Activated T-cell treated with anti-CD3 and anti-CD28 coated beads, Interleukin-2, amount 50 U/mL, for 48 hours (primary cell): ENCODE measurements around the gene PPP1R13B.

Source experiments
- DNase-seq, 2 experiments: peaks; one replicate each; pipeline ENCODE4 v3.0.0-alpha.2; 2020

Gene PPP1R13B

DNA sequence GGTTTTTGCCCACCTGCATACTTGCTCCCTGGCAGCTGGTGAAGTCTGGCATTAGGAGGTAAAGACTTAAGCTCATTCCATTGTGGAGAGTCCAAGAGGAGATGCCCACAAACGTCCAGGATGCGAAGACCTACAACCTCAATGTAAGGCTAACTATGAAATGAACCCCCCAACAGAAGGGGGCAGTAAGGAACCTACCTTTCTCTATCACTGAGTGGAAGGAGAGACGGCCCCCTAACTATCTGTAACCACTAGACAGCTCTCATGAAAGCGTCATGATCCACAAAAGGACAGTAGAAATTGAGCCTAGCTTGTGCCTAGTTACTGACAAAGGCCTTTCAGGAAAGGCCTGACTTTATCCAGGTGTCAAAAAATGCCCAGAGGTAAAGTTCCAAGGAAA lies 76.5 kb downstream of the PPP1R13B start:
- no peak for DNase-seq

DNA sequence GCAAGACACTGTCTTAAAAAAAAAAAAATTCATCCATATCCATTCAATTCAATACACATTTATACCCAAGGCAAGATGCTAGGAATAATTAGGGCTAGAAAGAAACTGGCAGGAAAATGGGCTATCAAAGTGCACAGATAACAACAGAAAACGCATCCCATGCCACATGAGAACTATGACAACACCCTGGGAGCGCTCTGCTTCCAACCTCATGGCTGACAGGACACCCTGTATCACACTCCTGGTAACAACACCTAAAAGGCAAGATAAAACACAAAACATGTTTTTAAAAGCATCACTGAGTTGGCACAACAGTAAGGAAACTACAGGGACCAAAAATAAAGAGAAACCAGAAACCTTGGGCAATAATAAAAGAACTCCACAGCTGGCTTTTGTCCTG lies 76.9 kb downstream of the PPP1R13B start:
- no peak for DNase-seq

DNA sequence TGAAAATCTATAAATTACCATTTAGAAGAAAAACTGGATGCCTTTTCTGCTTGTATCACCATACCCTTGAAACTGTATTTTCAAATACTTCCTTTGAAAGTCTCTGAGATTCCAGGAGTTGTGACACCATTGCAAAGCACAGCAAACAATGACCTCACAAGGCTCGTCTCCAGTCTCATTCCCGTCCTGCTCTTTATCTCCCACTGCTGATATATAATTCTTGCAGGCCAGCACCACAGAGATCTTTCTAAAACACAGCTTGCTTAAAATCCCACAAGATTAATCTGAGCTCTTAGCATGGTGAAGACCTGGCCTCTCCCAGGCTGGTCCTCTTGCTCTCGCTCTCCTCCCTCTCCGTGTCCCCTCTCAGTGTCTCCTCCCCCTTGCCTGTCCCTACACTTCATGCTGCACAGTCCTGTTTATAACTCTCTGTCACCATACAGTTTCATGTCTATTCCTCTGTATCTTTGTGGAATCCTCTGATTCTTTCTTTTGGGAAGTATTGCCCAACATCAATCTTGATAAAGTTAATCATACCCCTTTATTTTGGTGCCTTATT lies 80.0 kb downstream of the PPP1R13B start:
- DNase-seq = no peak

DNA sequence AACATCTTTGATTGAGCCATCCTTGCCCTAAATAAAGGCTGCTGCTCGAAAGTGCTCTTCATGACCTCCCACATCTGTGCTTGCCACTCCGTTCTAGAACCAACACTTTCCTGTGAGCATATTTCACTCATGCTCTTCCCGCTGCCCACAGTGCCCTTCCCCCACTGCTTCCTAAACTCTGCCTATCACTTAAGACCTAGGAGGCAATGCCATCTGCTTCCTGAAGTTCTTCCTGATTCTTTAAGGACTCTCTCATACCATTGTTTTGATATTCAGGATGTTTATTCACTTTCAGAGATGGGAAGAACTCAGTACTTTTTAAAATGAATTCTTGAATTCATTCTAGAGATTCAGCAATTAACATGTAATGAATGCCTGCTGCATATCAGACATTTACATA lies 81.8 kb downstream of the PPP1R13B start:
- no peak for DNase-seq

DNA sequence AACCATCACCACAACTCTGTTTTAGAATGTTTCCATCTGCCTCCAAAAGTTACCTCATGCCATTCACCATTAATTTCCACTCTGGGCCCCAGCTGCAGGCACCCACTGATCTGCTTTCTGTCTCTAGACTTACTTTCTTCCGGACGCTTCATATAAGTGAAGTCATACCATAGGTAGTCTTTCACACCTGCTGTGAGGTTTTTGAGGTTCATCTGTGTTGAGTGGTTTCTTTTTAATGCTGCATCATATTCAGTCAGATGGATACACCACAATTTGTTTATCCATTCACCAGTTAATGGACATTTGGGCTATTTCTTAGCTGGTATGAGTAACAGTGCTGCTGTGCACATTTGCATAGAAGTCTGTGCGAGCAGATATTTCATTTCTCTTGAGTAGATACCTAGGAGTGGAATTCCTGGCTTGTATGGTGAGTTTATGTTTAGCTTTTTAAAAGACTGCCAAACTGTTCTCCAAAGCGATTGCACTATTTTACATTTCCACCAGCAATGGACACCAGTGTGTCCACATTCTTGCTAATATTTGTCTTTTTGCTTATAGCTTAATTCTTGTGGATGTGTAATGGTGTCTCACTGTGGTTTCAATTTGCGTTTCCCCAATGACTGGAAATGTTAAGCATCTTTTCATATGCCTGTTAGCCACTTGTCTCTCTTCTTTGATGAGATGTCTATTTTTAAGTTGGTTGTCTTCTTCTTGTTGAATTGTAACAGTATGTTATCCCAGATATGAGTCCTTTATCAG lies 83.5 kb downstream of the PPP1R13B start:
- no peak for DNase-seq

DNA sequence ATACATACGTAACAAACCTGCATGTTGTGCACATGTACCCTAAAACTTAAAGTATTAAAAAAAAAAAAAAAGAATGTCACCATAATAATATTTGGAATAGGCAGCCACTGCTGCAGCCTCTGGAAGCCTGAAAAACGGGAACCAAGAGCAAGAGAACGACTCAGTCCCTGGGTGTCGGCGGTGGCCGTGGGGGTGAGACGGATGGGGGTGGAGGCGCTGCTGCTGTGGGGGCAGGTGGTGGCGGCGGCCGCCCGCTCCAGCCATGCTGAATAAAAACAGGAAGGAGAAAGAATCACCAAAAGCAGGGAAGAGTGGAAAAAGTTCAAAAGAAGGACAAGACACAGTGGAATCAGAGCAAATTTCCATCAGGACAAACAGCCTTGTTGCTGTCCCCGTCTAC lies 84.8 kb downstream of the PPP1R13B start:
- DNase-seq = no peak

DNA sequence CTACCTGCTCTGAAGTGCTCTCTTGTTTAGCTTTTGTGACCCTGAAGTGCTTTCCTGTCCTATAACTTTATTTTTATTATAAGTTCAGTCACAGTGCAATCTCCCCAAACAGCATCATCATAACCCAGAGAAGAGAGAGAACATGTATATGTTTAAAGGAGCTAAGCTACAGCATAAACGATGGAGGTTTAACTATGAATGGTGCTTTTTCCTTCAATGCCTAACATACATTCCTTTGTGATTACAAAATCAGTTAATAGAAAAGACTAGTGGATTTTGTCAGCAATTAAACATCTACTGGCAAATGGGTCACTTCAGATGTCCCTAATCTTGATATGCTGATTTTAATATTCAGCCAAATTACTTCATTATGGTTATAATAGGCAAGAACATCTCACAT lies 85.3 kb downstream of the PPP1R13B start:
- DNase-seq = no peak

DNA sequence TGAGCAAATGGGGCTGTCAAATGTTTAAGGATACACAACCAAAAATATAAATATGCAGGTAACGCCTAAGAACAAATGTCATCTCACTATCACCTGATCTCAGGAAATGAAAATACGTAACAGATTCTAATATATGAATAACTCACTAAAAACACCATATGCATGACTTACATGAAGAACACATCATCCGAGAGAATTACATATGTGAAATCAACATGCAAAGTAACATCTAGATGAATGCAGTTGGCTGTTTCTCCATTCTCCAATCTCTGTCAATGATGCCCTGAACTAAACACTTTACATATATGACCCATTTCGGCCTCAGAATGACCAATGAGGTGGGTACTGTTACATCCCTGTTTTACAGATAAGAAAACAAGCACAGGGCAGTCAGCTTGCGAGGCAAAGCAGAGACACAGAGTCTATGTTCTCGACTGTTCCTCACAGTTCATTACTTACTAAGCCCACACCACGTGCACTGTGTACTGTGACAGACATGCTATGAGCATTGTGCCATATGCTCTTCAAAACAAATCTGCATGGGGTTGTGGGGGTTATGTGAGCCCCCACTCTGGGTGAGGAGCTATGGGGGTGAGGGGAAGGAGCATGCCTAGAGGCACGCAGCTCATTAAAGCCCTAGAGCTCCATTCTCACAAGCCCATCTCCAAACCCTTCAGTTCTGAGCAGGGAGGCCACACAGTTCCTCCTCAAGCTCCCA lies 89.2 kb downstream of the PPP1R13B start:
- DNase-seq = no peak

DNA sequence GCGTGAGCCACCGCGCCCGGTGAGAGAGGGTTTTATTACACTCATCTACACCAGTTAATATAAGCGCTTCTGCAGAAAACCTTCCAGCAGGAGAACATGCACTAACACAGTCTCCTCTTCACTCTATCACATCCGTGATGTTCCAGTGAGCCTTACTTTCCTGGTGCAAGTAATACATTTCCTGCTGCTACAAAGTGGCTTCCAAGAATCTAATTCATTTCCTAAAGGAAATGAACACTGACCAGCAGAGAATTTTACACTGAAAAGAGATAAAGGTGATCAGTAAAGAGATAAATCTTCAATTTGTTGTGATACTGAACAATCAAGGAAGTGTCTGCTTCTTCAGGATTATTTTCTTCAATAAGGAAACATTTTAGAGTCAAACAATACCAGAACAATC lies 92.3 kb downstream of the PPP1R13B start:
- DNase-seq = no peak

DNA sequence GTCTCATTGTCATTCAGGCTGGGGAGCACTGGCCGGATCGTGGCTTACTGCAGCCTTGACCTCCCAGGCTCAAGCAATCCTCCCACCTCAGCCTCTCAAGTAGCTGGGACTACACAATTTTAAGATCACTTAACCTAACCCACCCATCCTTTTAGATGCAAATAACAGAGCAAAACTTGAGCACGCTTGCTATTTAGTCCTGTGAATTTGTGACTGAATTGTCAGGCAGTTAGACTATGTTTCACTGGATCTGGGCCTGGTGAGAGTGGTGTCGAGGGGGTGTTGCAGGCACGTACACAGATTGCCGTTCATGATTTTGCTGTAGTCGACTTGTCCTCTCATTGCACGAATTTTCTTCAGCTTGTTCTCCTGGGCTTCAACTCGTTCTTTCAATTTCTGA lies 93.6 kb downstream of the PPP1R13B start:
- DNase-seq = no peak

DNA sequence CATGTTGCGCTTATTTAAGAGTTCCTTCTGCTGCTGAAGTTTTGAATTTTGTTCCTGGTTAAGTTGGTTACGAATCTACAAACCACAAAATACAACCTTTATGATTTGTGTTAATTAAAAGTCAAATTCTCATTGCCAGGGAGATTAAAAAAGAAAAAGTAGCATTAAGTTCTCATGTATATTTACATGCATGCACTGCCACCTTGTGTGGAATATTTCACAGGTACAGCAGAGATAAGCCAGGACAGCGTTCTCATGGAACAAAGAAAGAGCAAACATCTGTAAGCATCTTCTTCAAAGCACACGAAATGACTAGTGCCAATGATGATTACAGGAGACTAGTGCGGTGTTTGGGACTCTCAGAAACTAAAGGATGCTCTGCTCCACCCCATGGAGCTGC lies 97.5 kb downstream of the PPP1R13B start:
- DNase-seq = no peak

DNA sequence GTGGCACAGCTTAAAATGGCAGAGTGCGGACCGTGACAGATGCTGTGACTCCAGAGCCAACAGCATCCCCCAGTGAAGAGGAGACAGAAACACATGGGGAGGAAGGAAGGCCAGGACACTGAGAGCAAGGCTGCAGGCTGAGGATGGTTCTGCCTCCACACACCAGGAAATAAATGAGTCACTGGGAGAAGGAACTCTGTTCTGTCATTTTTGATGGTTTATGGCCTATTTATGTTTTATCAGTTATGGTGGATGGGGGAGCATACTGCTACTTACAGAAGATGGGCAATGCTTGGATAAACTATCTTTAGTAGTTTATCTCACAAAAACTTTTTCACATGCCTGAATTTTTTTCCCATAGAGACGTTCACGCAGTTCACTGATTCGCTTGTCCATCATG lies 97.9 kb downstream of the PPP1R13B start:
- no peak for DNase-seq

DNA sequence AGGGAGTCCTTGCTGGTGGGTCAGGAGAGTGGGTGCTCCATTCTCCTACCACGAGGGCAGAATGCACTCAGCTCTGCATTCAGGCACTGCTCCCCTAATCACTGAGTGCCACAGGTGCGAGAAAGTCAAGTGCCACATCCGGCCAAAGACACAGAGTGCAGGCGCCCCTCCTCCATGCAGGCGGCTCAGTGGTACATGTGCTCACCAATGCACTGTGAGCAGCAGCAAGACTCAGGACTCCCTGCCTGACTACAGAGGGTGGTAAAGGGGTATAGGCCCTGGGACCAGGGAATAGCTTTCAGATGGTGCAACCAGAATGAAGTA lies 98.9 kb downstream of the PPP1R13B start:
- peak; percentile 58 to 69 for DNase-seq

DNA sequence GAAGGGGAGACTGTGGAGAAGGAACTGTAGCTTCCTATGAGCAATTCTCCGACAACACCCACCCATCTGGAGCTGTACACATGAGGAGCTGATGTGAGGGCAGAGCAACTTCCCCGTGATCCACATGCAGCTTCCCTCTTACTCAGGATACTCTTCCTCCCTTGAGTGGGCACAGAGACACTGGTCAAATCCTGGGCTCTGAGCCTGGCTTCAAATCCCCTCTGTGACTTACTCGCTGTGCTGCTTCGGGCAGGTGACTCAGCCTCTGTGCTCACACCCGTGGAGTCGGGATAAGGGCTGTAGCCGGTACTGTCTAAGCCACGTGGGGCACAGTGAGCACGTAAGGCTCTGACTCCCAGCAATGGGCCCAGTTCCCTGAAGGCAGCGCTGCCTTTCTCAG lies 100.7 kb downstream of the PPP1R13B start:
- no peak for DNase-seq

DNA sequence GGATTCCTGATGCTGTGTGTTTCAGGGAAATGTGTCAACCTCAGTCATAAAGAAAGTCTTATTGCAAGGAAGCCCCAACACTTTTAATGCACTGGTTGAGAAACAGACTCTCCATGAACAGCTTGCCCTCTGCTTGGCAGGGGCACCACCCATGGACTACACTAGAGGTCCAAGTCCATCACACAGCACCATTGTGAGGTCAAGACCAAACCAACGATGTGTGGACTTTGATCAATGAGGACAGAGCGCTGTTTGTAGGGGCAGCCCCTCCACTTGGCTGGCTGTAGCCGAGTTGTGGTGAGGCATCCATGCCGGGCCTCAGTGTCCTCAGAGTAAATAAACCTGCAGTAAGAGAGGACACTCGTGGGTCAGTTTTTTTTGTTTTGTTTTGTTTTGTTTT lies 102.0 kb downstream of the PPP1R13B start:
- no peak for DNase-seq

DNA sequence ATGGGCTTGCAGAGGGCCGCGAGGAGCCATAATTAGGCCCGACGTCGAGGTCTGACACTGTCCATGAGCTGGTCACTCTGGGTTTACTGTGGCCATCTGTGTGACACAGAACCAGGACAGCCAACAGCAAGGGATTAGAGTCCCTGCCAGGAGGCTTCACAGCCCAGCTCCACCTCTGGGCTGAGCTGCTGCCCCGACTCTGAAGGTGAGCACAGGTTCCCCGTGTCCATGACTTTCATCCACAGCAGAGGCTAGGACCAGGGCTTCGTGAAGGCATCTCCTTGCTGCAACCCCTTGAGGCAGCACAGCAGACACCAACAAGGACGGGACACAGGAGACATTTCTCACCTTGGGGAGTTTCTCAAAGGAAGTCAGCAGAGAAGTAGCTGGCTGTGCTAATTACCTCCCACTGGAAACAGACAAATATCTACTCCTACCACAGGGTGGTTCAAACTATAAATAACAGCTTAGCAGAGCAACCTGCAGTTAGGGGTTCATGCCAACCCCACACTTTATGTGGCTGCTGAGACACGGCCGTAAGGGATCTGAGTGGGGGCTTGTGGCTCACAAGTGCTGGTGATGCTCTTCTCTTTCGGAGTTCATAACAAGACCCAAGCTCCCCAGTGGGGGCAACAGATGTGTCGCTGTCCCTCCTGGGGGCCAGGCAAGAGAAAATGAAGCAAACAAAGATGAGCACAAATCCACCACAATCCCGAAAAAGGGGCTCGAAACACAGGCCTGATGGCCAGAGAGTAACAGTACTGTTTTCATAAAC lies 102.6 kb downstream of the PPP1R13B start:
- no peak for DNase-seq

DNA sequence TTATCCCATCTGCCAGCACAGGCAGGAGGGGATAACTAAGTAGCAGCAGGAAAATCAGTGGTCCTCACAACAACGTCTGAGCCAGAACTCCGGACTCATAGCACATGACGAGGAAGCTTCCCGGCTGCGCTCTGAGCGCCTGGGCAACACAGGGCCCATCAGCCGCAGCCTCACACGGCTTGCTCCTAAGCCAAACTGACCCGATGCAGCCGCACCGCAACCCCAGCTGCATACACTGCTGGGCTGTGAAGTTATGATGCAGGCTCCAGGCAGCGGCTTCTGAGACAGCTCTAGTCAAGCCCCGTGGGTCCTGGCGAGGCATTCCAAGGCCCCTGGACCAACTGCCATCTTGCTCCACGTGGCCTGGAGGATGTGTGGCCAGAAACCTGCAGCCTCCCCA lies 103.7 kb downstream of the PPP1R13B start:
- no peak for DNase-seq

DNA sequence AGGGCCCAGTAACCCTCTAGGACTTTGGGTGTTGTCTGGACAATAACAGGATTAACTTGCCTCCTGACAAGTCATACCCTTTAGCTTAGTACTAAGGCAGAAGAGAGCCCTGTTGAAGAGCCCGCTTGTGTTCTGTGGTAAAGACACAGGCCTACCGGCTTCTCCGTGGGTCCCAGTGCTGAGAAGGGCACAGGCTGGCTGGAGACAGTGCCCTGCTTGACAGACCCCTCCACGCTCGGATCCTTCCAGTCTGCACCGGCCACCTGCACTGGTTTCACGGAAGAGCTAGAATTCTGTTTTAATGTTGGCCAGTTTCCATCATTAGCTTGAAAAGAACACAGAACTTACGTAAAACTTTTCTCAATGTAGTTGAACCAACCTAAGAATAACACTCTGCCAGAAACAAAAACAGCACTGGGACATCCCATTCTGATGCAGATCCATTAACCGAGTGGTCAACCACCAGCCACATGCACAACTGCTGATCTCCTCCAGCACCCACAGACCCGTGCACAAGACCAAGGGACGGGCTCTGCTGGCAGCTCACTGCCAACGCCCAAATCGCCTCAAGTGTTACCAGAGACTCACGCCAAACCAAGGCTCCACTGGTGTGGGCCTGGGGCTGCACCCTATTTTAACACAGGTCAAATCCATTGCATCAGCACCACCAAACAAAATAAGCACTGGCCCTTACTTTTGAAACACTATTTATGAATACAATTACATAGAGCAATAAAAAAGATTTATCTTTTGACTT lies 104.7 kb downstream of the PPP1R13B start:
- DNase-seq = no peak

DNA sequence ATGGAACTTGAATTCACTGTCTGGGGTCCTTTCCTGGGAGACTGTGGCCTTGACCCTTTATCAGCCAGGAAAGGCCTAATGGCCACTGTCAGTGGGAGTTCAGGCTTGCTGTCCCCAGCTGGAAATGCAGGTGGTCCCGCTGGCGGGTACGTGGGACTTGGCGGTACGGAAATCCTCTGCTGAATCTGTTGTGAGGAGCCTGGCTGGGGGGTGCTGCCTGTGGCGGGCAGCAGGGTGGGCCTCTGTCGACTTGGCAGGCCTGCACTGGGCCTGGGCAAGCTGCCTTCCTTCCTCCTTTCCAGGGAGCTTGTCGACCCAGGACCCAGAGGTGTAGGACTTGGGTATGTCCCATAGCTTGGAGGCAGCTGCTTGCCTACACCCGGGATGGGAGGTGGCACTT lies 105.5 kb downstream of the PPP1R13B start:
- no peak for DNase-seq

DNA sequence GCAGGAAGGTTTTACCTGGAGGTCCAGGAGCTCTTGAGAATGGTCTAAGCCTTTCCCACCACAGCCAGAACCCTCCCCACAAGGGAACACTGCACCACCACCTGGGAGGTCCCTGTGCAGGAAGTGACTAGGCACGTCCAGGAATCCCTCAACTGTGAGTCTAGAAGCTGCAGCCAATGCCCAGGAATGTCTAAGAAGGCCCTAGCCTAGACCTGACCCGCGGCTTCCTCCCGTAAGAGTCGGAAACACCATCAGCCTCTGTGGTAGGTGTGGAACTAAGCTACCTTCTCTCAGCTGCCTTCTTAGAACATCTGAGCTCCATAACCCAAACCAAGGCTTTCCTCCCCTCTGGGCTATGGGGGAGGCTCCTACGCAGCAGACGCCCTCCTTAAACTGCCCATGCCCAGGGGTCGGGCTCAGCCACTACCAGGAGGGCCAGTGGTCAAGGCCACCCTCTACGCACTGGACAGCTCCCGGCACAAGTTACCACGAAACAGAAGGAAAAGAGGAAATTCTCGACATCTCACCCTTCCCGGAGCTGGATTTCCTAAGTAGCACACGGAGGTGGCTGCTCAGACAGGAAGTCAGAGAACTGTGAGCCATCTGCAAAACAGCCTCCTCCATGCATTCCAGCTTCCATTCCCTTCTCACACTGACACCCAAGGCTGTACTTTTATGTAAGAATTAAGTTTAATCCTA lies 106.2 kb downstream of the PPP1R13B start:
- DNase-seq = no peak

DNA sequence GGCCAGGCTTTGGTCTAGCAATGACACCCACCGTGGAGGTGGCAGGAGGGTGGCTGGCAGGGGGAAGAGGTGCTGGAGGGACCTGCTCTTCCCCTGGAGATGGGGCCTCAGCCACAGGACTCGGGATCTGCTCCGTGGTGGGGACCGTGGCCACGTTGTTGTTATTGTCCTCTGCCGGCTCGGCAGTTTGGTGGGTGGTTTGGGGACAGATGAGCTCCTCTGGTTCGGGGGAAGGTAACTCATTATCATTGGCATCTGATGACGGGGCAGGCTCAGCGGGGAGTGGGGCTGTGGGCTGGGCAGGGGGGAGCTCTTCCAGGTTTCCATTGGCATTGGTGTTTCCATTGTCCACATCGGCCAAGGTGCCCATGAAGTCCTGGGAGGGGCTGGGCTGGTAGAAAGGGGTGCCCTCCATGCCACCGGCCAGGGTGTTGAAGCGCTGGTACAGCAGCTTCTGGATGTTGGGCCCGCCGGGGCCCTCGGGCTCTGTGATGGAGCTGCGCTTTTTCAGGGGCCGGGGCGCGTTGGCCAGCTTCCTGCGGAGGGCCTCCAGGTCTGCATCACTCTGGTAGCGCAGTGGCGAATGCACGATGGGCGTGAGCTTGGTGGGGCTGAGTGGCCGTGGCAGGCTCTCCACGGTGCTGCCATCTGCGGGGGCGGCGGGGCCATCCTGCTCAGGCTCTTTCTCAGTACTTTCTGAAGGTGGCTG lies 107.4 kb downstream of the PPP1R13B start:
- DNase-seq = no peak

DNA sequence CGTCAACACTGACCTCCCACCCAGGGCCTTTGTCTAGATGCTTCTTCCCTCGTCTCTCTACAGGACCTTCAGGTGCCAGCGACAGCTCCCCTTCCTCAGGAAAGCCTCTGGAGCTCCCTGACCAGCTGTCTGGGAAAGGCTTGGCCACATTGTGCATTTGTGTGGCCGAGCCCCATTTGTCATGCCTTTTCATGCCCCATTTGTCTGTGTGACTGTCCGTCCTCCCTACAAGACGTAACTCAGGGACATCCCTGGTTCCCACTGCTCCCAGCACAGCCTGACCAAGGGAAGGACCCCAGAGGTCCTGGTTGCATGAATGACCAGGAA lies 107.9 kb downstream of the PPP1R13B start:
- no peak for DNase-seq
